HS-27A (cell line): ENCODE results near the gene AADACL2.

Source experiments
- DNase-seq: peaks from one replicate; pipeline ENCODE4 v3.0.0-alpha.2; 2012; ENCODE audit warnings: low read depth, missing footprints

The AADACL2 gene

DNA sequence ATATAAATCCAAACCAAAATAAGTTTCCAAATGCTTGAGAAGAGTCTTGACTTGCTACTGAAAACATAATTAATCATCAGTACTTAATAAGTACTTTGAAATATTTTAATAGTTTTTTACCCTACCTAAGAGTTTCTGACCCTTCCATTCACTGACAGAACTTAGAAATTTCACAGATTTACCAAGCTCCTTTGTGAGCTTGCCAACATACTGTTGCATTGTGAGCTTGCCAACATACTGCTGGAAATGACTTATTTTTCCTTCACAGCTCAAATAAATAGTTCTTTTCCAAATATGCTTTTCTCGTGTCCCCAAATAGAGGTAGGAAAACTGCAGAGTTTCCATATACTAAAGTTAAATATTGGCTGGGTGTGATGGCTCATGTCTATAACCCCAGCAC lies 70.5 kb downstream of the AADACL2 start:
- no peak for DNase-seq

DNA sequence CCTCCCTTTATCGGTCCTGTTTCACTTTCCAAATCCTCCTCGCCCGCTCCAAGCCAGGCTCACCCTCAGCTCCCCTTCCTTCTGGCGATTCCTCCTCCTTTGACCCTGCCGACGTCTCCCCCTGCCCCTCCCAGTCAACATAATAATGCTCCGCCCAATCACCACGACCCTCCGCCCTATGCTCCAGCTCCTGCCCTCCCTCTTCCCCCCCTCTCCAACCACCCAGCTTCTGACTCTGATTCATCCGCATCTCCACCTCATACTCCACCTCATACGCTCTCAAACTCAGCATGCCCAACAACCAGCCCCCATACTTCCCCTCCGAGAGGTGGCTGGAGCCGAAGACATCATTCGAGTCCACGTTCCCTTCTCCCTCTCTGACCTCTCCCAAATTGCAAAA lies 73.1 kb downstream of the AADACL2 start:
- no peak for DNase-seq
